Neural progenitor cell (in vitro differentiated cells): ENCODE data around the gene SLC20A1. TPM values are rescaled to one million over a fixed set of nuclear protein-coding genes. Genes with fewer than 3 reads are reported as not detected.

Source experiments
- DNase-seq: peaks from one replicate; pipeline ENCODE4 v3.0.0-alpha.2; 2016; ENCODE audit warnings: low spot score
- H2AFZ ChIP-seq: fragments of 200-600 bp; sonication (generic); replicated peaks from 2 replicates; pipeline ENCODE4 v1.6.1; 2016; ENCODE audit warnings: antibody characterized with exemption
- H3F3A ChIP-seq: fragments of 200-600 bp; sonication (generic); 2 replicates; pipeline ENCODE4 v1.6.1; 2016; ENCODE audit warnings: antibody characterized with exemption, low read depth
- H3K27ac ChIP-seq: fragments of 200-600 bp; sonication (generic); 2 replicates; pipeline ENCODE4 v1.5.1; 2016; ENCODE audit warnings: mild to moderate bottlenecking
- H3K27me3 ChIP-seq: fragments of 200-600 bp; sonication (generic); 2 replicates; pipeline ENCODE4 v1.6.1; 2016; ENCODE audit warnings: mild to moderate bottlenecking, moderate library complexity
- H3K36me3 ChIP-seq: fragments of 200-600 bp; sonication (generic); 2 replicates; pipeline ENCODE4 v1.5.1; 2016
- H3K4me1 ChIP-seq: fragments of 200-600 bp; sonication (generic); 2 replicates; pipeline ENCODE4 v1.6.1; 2016; ENCODE audit warnings: mixed run types
- H3K4me2 ChIP-seq: fragments of 200-600 bp; sonication (generic); 2 replicates; pipeline ENCODE4 v1.6.1; 2016
- H3K4me3 ChIP-seq: fragments of 200-600 bp; sonication (generic); 2 replicates; pipeline ENCODE4 v1.5.1; 2016
- H3K79me2 ChIP-seq: fragments of 200-600 bp; sonication (generic); 2 replicates; pipeline ENCODE4 v1.6.1; 2016; ENCODE audit warnings: low read depth
- H3K9ac ChIP-seq: fragments of 200-600 bp; sonication (generic); 2 replicates; pipeline ENCODE4 v1.6.1; 2016
- H3K9me3 ChIP-seq: fragments of 200-600 bp; sonication (generic); 2 replicates; pipeline ENCODE4 v1.5.1; 2016; ENCODE audit warnings: low read depth
- H4K20me1 ChIP-seq: fragments of 200-600 bp; sonication (generic); 2 replicates; pipeline ENCODE4 v1.6.1; 2016; ENCODE audit warnings: low read depth
- H3K27ac Mint-ChIP-seq: 3 replicates; pipeline ENCODE4 v1.8.0; 2021; ENCODE audit warnings: mixed read lengths
- H3K27me3 Mint-ChIP-seq: 2 replicates; pipeline ENCODE4 v1.8.0; 2022; ENCODE audit warnings: low read depth, mild to moderate bottlenecking, inconsistent platforms, moderate library complexity, mixed read lengths; ENCODE audit not compliant: insufficient read depth
- H3K36me3 Mint-ChIP-seq: 3 replicates; pipeline ENCODE4 v1.8.0; 2021; ENCODE audit warnings: mixed read lengths
- H3K4me1 Mint-ChIP-seq: 3 replicates; pipeline ENCODE4 v1.8.0; 2021; ENCODE audit warnings: mixed read lengths
- H3K4me3 Mint-ChIP-seq: 3 replicates; pipeline ENCODE4 v1.8.0; 2021; ENCODE audit warnings: mild to moderate bottlenecking, moderate library complexity, mixed read lengths
- H3K9me3 Mint-ChIP-seq: 3 replicates; pipeline ENCODE4 v1.8.0; 2020; ENCODE audit warnings: mixed read lengths
- CTCF ChIP-seq: fragments of 200-600 bp; sonication (generic); IDR thresholded peaks from 2 replicates; pipeline ENCODE4 v1.5.1; 2017; ENCODE audit warnings: antibody characterized with exemption, mild to moderate bottlenecking
- EZH2 ChIP-seq: fragments of 200-600 bp; sonication (generic); IDR thresholded peaks from 2 replicates; pipeline ENCODE4 v1.6.1; 2017; ENCODE audit warnings: antibody characterized with exemption, mild to moderate bottlenecking, moderate library complexity
- EZH2phosphoT487 ChIP-seq: fragments of 200-600 bp; sonication (generic); IDR thresholded peaks from 2 replicates; pipeline ENCODE4 v1.6.1; 2017; ENCODE audit warnings: antibody characterized with exemption
- total RNA-seq: library from RNA; depleted of rRNA; stranded (reverse); fragments of >200 nt; gene quantifications from 2 replicates; pipeline ENCODE4 v1.2.3, GENCODE V29; 2015; ENCODE audit warnings: low replicate concordance

Gene SLC20A1
- total RNA-seq, 1 donor from 2014 or later: 61.1 TPM

- Mint-ChIP-seq H3K27me3 (peaks cover 2% of the 10 kb centered on the region), H3K36me3 (no peaks in the 10 kb centered on the region), H3K27ac (no peak overlapping the region), H3K4me3 (no peak overlapping the region), H3K4me1 (peaks cover 18% of the 10 kb centered on the region), H3K9me3 (no peaks in the 10 kb centered on the region)
- Histone ChIP-seq H4K20me1 (no peaks in the 10 kb centered on the region), H3K36me3 (no peaks in the 10 kb centered on the region), H3K27ac (no peak overlapping the region), H3K27me3 (no peaks in the 10 kb centered on the region), H2AFZ (no peak overlapping the region), H3K9ac (no peak overlapping the region), H3K4me2 (no peak overlapping the region), H3F3A (no peaks in the 10 kb centered on the region), H3K4me1 (no peaks in the 10 kb centered on the region), H3K9me3 (no peaks in the 10 kb centered on the region), H3K79me2 (no peaks in the 10 kb centered on the region), H3K4me3 (no peak overlapping the region)
- no peak for TF ChIP-seq CTCF
- TF ChIP-seq EZH2phosphoT487: no peak
- TF ChIP-seq EZH2: no peak
- DNase-seq: no peak
Observed at GRCh38 chr2:112688086-112688880, 42.5 kb downstream of the SLC20A1 start.

- H3K79me2 ChIP-seq: no peaks in the 10 kb centered on the region
- H3K4me3 ChIP-seq: no peak overlapping the region
- H3K36me3 ChIP-seq: no peaks in the 10 kb centered on the region
- H3K4me1 Mint-ChIP-seq: peaks cover 14% of the 10 kb centered on the region
- H3K27ac Mint-ChIP-seq: no peak overlapping the region
- DNase-seq: peak; percentile 46
- no peaks in the 10 kb centered on the region for H3K36me3 Mint-ChIP-seq
- H3K4me2 ChIP-seq: no peak overlapping the region
- no peak overlapping the region for H3K4me3 Mint-ChIP-seq
- no peaks in the 10 kb centered on the region for H3K9me3 ChIP-seq
- H3K9ac ChIP-seq: no peak overlapping the region
- H3K9me3 Mint-ChIP-seq: no peaks in the 10 kb centered on the region
- no peaks in the 10 kb centered on the region for H3K27me3 Mint-ChIP-seq
- H4K20me1 ChIP-seq: no peaks in the 10 kb centered on the region
- no peaks in the 10 kb centered on the region for H3K27me3 ChIP-seq
- H3K4me1 ChIP-seq: no peaks in the 10 kb centered on the region
- H2AFZ ChIP-seq: no peak overlapping the region
- H3K27ac ChIP-seq: no peak overlapping the region
- H3F3A ChIP-seq: no peaks in the 10 kb centered on the region
- TF ChIP-seq EZH2phosphoT487: no peak
- TF ChIP-seq EZH2: no peak
- peak; percentile 52 for TF ChIP-seq CTCF
Observed at GRCh38 chr2:112690853-112691401, 45.2 kb downstream of the SLC20A1 start.

GRCh38 chr2:112691881-112692281, 46.1 kb downstream of the SLC20A1 start:
- no peak overlapping the region for H3K9ac ChIP-seq
- H3K9me3 ChIP-seq: no peaks in the 10 kb centered on the region
- no peak overlapping the region for H3K4me3 ChIP-seq
- H4K20me1 ChIP-seq: no peaks in the 10 kb centered on the region
- H3F3A ChIP-seq: no peaks in the 10 kb centered on the region
- H2AFZ ChIP-seq: no peak overlapping the region
- peaks cover 14% of the 10 kb centered on the region for H3K4me1 Mint-ChIP-seq
- H3K9me3 Mint-ChIP-seq: no peaks in the 10 kb centered on the region
- TF ChIP-seq EZH2phosphoT487 (no peak), CTCF (no peak), EZH2 (no peak)
- no peaks in the 10 kb centered on the region for H3K27me3 Mint-ChIP-seq
- no peaks in the 10 kb centered on the region for H3K27me3 ChIP-seq
- no peaks in the 10 kb centered on the region for H3K79me2 ChIP-seq
- no peaks in the 10 kb centered on the region for H3K36me3 Mint-ChIP-seq
- DNase-seq: no peak
- no peaks in the 10 kb centered on the region for H3K36me3 ChIP-seq
- no peak overlapping the region for H3K27ac ChIP-seq
- no peak overlapping the region for H3K4me3 Mint-ChIP-seq
- H3K4me1 ChIP-seq: no peaks in the 10 kb centered on the region
- no peak overlapping the region for H3K4me2 ChIP-seq
- H3K27ac Mint-ChIP-seq: no peak overlapping the region
